Aorta (tissue), 5 donors: ENCODE measurements around the gene REM2. TPM values are rescaled to one million over a fixed set of nuclear protein-coding genes. Genes with fewer than 3 reads are reported as not detected.

Experiments
- ATAC-seq: fragments of 200-7000 bp; cut with Tn5 transposase; one replicate; pipeline ENCODE4 v1.9.1; 2022; ENCODE audit warnings: moderate library complexity; ENCODE audit not compliant: low FRiP score
- DNase-seq, 2 donors: peaks; one replicate each; pipeline ENCODE4 v3.0.0-alpha.2; 2020
- H3K27ac ChIP-seq, 2 donors: one replicate each; pipeline ENCODE4 v1.5.1; 2013; ENCODE audit warnings: low read length in 2 of 2, mild to moderate bottlenecking in 2 of 2, moderate library complexity in 2 of 2, control low read depth in 1 of 2, inconsistent platforms in 1 of 2, low read depth in 1 of 2
- H3K27me3 ChIP-seq, 2 donors: one replicate each; pipeline ENCODE4 v1.6.1; 2013; ENCODE audit warnings: control low read depth in 1 of 2, low read length in 1 of 2, mild to moderate bottlenecking in 1 of 2, moderate library complexity in 1 of 2; ENCODE audit not compliant: insufficient read depth in 2 of 2, control insufficient read depth in 1 of 2
- H3K36me3 ChIP-seq, 2 donors: one replicate each; pipeline ENCODE4 v1.6.1; 2013; ENCODE audit warnings: control low read depth in 1 of 2, low read length in 1 of 2, mild to moderate bottlenecking in 1 of 2; ENCODE audit not compliant: insufficient read depth in 2 of 2, control insufficient read depth in 1 of 2
- H3K4me1 ChIP-seq, 2 donors: one replicate each; pipeline ENCODE4 v1.6.1; 2013; ENCODE audit warnings: low read length in 2 of 2, control low read depth in 1 of 2, mild to moderate bottlenecking in 1 of 2, moderate library complexity in 1 of 2; ENCODE audit not compliant: insufficient read depth in 2 of 2, control insufficient read depth in 1 of 2
- H3K4me3 ChIP-seq, 2 donors: one replicate each; pipeline ENCODE4 v1.5.1; 2013; ENCODE audit warnings: low read length in 2 of 2, control low read depth in 1 of 2, mild to moderate bottlenecking in 1 of 2
- H3K9me3 ChIP-seq: one replicate; pipeline ENCODE4 v1.6.1; 2013; ENCODE audit warnings: mild to moderate bottlenecking, low read length; ENCODE audit not compliant: control insufficient read depth
- WGBS, 2 donors: extraction: QIAGEN DNeasy Blood & Tissue Kit; methylation state at CpG; one replicate each; pipeline ENCODE4 v1.1.7; 2013; 5-methylcytosine and 5-hydroxymethylcytosine counted together
- intact Hi-C, 2 donors: fragments of 100-400 bp; cut with DNase I; formaldehyde crosslinking; loops; one replicate each; pipeline versions ENCODE4 v1.14.2 to v1.15.0; 2022
- polyA plus RNA-seq, 2 donors: library from polyadenylated mRNA; stranded (reverse); fragments of 200-250 nt; gene quantifications; one replicate each; pipeline ENCODE4 v1.2.3, GENCODE V29; 2013
- total RNA-seq, 2 donors: library from RNA; stranded (reverse); fragmentation: NEBNext Ultra II Directional; extraction: Animal tissue kit (Norgen Biotek cat#: 25700); gene quantifications; one replicate each; pipeline ENCODE4 v1.2.1, GENCODE V29; 2021
- donor health status: healthy with polysubstance abuse.
- donor health status: Bipolar disorder and iron deficiency.
- donor health status: DM: no; HTN: no; CAD: no.
- donor health status: DM: no; HTN: no; CAD: no.
- donor health status: DM: yes; HTN: yes; CAD: no.

Gene REM2
- total and polyA plus RNA-seq, 4 donors, result 0.36 to 0.92 (median 0.75) TPM; not detected in 1

DNA sequence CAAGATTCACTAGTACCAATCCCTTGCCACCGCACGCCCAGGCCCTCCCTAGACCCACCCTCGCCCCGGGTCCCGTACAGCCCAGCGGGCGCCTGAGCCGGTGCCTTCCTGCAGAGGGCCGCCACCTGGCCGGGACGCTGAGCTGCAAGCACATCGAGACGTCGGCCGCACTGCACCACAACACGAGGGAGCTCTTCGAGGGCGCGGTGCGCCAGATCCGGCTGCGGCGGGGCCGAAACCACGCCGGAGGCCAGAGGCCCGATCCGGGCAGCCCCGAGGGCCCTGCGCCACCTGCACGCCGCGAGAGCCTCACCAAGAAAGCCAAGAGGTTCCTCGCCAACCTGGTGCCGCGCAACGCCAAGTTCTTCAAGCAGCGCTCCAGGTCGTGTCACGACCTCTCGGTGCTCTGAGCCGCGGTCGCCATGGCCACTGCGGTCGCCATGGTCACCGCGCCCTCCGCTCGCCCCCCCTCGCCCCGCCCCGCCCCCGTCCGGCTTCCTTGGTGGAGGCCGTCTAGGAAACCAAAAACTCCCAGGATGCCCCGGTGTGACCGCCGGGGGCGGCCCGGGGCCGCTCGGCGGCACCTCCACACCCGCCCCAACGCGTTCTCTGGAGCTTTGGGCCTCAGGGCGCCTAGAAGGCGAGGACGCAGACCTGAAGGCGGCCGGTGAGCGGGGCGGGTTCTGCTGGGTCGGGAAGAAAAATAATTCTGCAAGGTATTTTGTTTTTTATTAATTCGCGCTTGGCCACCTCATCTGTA is 3.7 kb downstream of the REM2 start:
- intact Hi-C loops, result no loop called here
- DNase-seq, result peak; percentile 81 to 91
- Histone ChIP-seq H3K4me1 (no peaks in the 10 kb centered on the region), H3K27ac (no peak overlapping the region), H3K27me3 (no peaks in the 10 kb centered on the region), H3K36me3 (no peaks in the 10 kb centered on the region), H3K4me3 (peak overlapping the region; percentile 6 to 70), H3K9me3 (no peaks in the 10 kb centered on the region)
- 2 to 3% methylated on average over 69 to 77 of the region's 77 CpGs for WGBS, 2 donors
- peak; percentile 85 for ATAC-seq

DNA sequence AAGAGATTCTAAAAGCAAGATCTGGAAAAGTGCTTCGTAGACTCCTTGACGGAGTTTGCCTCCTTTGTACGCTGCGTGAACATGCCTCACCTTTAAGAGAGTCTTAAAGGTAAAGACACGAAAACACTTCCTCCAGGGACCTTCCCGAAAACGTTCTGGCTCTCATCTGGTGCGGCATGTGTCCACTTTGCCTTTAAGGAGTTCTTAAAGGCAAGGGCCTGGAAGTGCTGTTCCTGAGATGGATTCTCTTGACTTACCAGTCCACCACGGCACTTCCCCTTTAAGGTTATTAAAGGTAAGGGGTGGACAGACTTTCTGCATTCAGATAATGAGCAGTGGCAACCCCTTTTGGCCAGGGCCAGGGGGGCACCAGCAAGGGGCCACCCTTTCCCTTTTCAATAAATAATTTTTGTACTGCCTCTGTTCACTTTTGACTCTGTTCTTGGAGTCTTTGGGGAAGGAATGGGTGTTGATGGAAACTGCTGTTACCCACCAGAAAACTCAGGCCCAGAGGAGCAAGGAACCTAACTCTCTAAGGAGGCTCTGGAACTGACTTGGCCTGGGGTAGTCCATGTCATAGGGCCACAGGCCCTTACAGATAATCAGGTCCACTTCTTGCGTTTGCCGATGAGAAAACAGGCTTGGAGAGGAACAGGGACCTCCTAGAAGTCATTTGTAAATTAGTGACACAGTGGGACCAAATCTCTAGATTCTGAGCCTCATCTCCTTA is 4.4 kb downstream of the REM2 start:
- ATAC-seq, result peak; percentile 30
- H3K27me3 ChIP-seq, result no peaks in the 10 kb centered on the region
- intact Hi-C loops, result no loop called here
- no peaks in the 10 kb centered on the region for H3K36me3 ChIP-seq
- H3K9me3 ChIP-seq, result no peaks in the 10 kb centered on the region
- H3K4me3 ChIP-seq, result peak overlapping the region in 1 of 2 donors; percentile 70
- WGBS, 2 donors, result 15 to 17% methylated on average over 11 of the region's 11 CpGs
- peak in 1 of 2 donors; percentile 30 for DNase-seq
- H3K27ac ChIP-seq, result no peak overlapping the region
- H3K4me1 ChIP-seq, result no peaks in the 10 kb centered on the region

DNA sequence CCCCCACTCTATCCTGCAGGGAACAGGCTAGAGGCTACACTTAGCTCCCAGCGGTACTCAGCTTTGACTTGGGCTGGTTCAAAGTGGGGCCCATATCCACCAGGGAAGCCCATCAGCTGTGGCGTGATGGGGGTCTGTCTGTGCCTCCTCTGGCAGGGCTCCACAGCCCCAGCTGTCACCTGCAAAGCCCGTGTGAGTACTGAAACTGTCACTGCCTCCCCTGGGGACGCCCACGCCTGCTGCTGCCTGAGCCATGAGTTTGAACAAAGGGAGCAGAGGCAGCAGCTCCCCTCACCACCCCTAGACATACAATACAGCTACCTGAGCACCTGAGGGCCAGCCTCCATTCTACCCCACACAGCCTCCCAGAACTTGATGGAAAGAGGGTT is 5.0 kb downstream of the REM2 start:
- 73 to 76% methylated on average over 5 of the region's 5 CpGs for WGBS, 2 donors
- ATAC-seq (no peak), DNase-seq (peak in 1 of 2 donors; percentile 69)
- Histone ChIP-seq H3K4me3 (no peak overlapping the region), H3K4me1 (no peaks in the 10 kb centered on the region), H3K9me3 (no peaks in the 10 kb centered on the region), H3K27ac (no peak overlapping the region), H3K27me3 (no peaks in the 10 kb centered on the region), H3K36me3 (no peaks in the 10 kb centered on the region)
- intact Hi-C loops, result no loop called here

DNA sequence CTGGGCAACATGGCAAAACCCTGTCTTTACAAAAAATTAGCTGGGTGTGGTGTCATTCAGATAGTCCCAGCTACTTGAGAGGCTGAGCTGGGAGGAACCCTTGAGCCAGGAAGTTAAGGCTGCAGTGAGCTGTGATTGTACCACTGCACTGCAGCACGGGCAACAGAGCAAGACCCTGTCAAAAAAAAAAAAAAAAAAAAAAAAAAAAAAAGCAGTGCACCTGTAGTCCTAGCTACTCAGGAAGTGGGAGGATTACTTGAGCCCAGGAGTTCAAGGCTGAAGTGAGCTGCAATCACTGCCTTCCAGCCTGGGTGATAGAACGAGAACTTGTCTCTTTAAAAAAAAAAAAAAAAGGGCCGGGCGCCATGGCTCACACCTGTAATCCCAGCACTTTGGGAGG is 5.6 kb downstream of the REM2 start:
- 80 to 82% methylated on average over 4 of the region's 4 CpGs for WGBS, 2 donors
- H3K27ac ChIP-seq, result no peak overlapping the region
- no peaks in the 10 kb centered on the region for H3K36me3 ChIP-seq
- no peak for DNase-seq
- H3K9me3 ChIP-seq, result no peaks in the 10 kb centered on the region
- H3K27me3 ChIP-seq, result no peaks in the 10 kb centered on the region
- intact Hi-C loops, result no loop called here
- no peak for ATAC-seq
- no peak overlapping the region for H3K4me3 ChIP-seq
- no peaks in the 10 kb centered on the region for H3K4me1 ChIP-seq

DNA sequence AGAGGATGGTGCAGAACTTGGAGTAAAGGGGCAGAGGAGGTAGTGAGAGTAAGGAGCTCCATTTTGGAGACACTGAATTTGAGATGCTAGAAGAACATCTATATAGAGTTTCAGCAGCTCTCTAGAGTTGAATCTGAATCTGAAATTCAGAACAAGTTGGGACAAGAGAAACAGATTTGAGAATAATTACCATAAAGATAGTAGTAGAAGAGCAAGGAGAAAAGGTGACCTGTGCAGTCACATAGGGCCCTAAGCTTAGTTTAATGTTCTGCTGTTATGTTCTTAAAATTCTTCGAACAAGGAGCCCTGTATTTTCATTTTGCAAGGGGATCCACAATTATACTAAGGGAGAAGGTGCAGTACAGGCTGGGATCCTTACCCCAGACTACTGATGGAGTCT is 7.4 kb downstream of the REM2 start:
- WGBS, 2 donors, result 85 to 87% methylated on average over 1 of the region's 1 CpG
- ATAC-seq, result no peak

DNA sequence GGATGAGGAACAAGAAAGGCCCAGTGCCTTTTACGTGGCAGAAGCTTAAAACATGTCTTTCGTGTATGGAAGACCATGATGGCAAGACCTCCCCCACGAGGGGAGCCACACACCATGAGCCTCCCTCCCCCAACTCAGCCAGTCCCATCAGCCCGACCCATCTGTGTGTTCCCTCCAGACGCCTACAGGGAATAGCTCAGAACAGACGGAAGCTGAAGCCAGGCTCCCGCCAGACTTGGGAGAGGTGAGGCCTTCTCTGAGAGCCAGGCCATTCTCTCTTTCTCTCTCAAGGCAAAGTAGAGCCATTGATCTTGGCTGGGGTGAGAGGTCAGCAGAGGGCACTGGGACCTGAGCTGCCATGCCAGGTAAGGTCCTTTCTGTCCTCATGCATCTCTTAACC is 9.5 kb downstream of the REM2 start:
- WGBS, 2 donors, result 70 to 77% methylated on average over 7 of the region's 7 CpGs
- Histone ChIP-seq H3K4me3 (no peak overlapping the region), H3K4me1 (no peaks in the 10 kb centered on the region), H3K9me3 (no peaks in the 10 kb centered on the region), H3K27ac (no peak overlapping the region), H3K27me3 (no peaks in the 10 kb centered on the region), H3K36me3 (no peaks in the 10 kb centered on the region)
- ATAC-seq (no peak), DNase-seq (no peak)
- intact Hi-C loops, result no loop called here

More for the DNA sequence above, 7.4 kb downstream of the REM2 start:
- H3K4me1 ChIP-seq, result no peaks in the 10 kb centered on the region
- no peaks in the 10 kb centered on the region for H3K36me3 ChIP-seq
- no peak for DNase-seq
- H3K4me3 ChIP-seq, result no peak overlapping the region
- H3K27me3 ChIP-seq, result no peaks in the 10 kb centered on the region
- H3K9me3 ChIP-seq, result no peaks in the 10 kb centered on the region
- no peak overlapping the region for H3K27ac ChIP-seq
- intact Hi-C loops, result no loop called here

DNA sequence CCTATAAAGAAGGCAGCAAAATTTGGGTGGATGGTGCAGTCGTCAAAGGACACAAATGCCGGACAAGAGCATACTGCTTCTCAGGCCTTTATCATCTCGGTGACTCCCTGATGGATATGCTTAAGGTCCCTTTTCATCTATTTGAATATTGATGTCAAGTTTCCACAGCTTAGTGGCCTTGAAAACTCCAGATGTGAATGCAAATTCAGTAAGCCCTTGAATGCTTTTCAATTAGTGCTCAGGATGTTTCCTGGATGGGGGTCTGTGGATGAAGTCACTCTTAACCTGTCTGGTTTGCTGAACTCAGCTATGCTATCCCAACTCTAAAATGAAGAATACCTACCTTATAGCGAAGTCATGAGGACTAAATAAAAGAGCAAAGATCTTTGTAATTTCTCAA is 10.7 kb downstream of the REM2 start:
- Histone ChIP-seq H3K4me3 (no peak overlapping the region), H3K4me1 (no peaks in the 10 kb centered on the region), H3K27me3 (no peaks in the 10 kb centered on the region), H3K27ac (no peak overlapping the region), H3K36me3 (no peaks in the 10 kb centered on the region), H3K9me3 (no peaks in the 10 kb centered on the region)
- ATAC-seq, result no peak
- WGBS, 2 donors, result 91 to 93% methylated on average over 4 of the region's 4 CpGs
- intact Hi-C loops, result no loop called here
- DNase-seq, result no peak

DNA sequence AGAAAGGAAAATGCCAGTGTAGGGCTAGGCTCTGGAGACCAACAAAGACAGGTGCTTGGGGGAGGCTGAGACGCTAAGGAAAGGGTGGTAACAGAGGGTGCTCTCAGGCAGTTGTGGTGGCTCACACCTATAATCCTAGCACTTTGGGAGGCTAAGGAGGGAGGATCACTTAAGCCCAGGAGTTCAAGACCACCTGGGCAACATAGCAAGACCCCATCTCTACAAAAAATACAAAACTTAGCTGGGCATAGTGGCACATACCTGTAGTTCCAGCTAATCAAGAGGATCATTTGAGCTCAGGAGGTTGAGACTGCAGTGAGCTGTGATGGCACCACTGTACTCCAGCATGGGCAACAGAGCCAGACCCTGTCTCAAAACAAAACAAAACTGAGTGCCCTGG is 12.4 kb downstream of the REM2 start:
- 94 to 95% methylated on average over 1 of the region's 1 CpG for WGBS, 2 donors
- H3K27me3 ChIP-seq, result no peaks in the 10 kb centered on the region

DNA sequence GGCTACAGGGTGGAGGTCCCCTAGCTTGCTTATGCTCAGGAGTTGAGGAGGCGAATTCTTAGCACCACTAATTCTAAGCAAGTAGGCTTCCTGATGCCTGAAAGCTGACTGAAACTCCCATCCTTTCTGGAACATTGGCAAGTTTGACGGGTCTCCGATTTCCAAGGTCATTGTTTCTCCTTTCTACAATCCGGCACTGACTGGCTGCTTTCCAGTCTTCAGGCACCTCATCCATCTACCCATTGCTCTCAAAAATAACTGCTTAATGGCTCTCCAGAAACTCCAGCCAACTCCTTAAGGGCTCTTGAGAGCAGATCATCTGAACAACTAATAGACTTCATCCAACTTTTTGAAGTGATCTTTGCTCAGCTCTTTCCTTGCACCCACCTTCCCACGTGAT is 13.3 kb downstream of the REM2 start:
- Histone ChIP-seq H3K4me1 (no peaks in the 10 kb centered on the region), H3K4me3 (no peak overlapping the region), H3K27ac (no peak overlapping the region), H3K27me3 (no peaks in the 10 kb centered on the region), H3K36me3 (peaks cover 2 to 4% of the 10 kb centered on the region in 2 donors), H3K9me3 (no peaks in the 10 kb centered on the region)
- ATAC-seq (no peak), DNase-seq (no peak)
- intact Hi-C loops, result no loop called here
- 32 to 36% methylated on average over 5 of the region's 5 CpGs for whole genome bisulfite sequencing, 2 donors

More for the DNA sequence above, 12.4 kb downstream of the REM2 start:
- DNase-seq (no peak), ATAC-seq (no peak)
- H3K4me3 ChIP-seq, result no peak overlapping the region
- H3K9me3 ChIP-seq, result no peaks in the 10 kb centered on the region
- H3K36me3 ChIP-seq, result no peaks in the 10 kb centered on the region
- intact Hi-C loops, result no loop called here
- no peaks in the 10 kb centered on the region for H3K4me1 ChIP-seq
- no peak overlapping the region for H3K27ac ChIP-seq
